Mesenchymal stem cell (in vitro differentiated cells and primary cell): ENCODE results near the gene SLC2A1.
A peak's percentile ranks its signal among the peaks of the same experiment; 100 is the strongest.

Source experiments
- DNase-seq: peaks from one replicate; pipeline ENCODE4 v3.0.0-alpha.2; 2013
- H2AFZ ChIP-seq: one replicate; pipeline ENCODE4 v1.6.1; 2013; ENCODE audit warnings: low read depth, mild to moderate bottlenecking, control low read depth, inconsistent platforms, low read length, moderate library complexity
- H2AK5ac ChIP-seq: 2 replicates; pipeline ENCODE4 v1.6.1; 2013; ENCODE audit warnings: low read length, moderate library complexity, mild to moderate bottlenecking, inconsistent platforms; ENCODE audit not compliant: severe bottlenecking
- H2BK120ac ChIP-seq: one replicate; pipeline ENCODE4 v1.6.1; 2013; ENCODE audit warnings: low read depth, mild to moderate bottlenecking, inconsistent platforms, low read length, moderate library complexity
- H2BK12ac ChIP-seq, 2 experiments: one replicate each; pipeline ENCODE4 v1.6.1; 2013; ENCODE audit warnings: inconsistent platforms in 2 of 2, low read length in 2 of 2, mild to moderate bottlenecking in 2 of 2, moderate library complexity in 2 of 2, control low read depth in 1 of 2
- H2BK15ac ChIP-seq: one replicate; pipeline ENCODE4 v1.6.1; 2013; ENCODE audit warnings: mild to moderate bottlenecking, low read depth, inconsistent platforms; ENCODE audit not compliant: poor library complexity, severe bottlenecking
- H2BK5ac ChIP-seq: 2 replicates; pipeline ENCODE4 v1.6.1; 2013; ENCODE audit warnings: low read depth, mild to moderate bottlenecking, low read length, control low read depth, inconsistent platforms; ENCODE audit not compliant: poor library complexity, severe bottlenecking
- H3K14ac ChIP-seq, 2 experiments: one replicate each; pipeline ENCODE4 v1.6.1; 2013; ENCODE audit warnings: inconsistent platforms in 2 of 2, low read length in 2 of 2, control low read depth in 1 of 2, mild to moderate bottlenecking in 1 of 2, moderate library complexity in 1 of 2
- H3K18ac ChIP-seq, 2 experiments: one replicate each; pipeline ENCODE4 v1.6.1; 2013; ENCODE audit warnings: inconsistent platforms in 2 of 2, low read length in 2 of 2, control low read depth in 1 of 2, low read depth in 1 of 2, mild to moderate bottlenecking in 1 of 2
- H3K23ac ChIP-seq, 2 experiments: one replicate each; pipeline ENCODE4 v1.6.1; 2013; ENCODE audit warnings: inconsistent platforms in 2 of 2, low read length in 2 of 2, mild to moderate bottlenecking in 2 of 2, moderate library complexity in 2 of 2, control low read depth in 1 of 2
- H3K27ac ChIP-seq: 2 replicates; pipeline ENCODE4 v1.5.1; 2013; ENCODE audit warnings: mild to moderate bottlenecking, moderate library complexity, low read length, control low read depth, inconsistent platforms; ENCODE audit not compliant: poor library complexity, severe bottlenecking
- H3K27me3 ChIP-seq, 2 experiments: 2 replicates each; pipeline versions ENCODE4 v1.6.1 to v1.7.0; 2013; ENCODE audit warnings: low read length in 2 of 2, mild to moderate bottlenecking in 2 of 2, moderate library complexity in 2 of 2, control low read depth in 1 of 2, inconsistent platforms in 1 of 2; ENCODE audit not compliant: control insufficient read depth in 1 of 2, insufficient read depth in 1 of 2
- H3K36me3 ChIP-seq, 2 experiments: 2 replicates each; pipeline versions ENCODE4 v1.6.1 to v1.7.0; 2013; ENCODE audit warnings: low read length in 2 of 2, control low read depth in 1 of 2, inconsistent platforms in 1 of 2, low read depth in 1 of 2, mild to moderate bottlenecking in 1 of 2; ENCODE audit not compliant: insufficient read depth in 2 of 2, control insufficient read depth in 1 of 2
- H3K4ac ChIP-seq, 2 experiments: one replicate each; pipeline ENCODE4 v1.6.1; 2013; ENCODE audit warnings: inconsistent platforms in 2 of 2, low read length in 2 of 2, mild to moderate bottlenecking in 2 of 2, moderate library complexity in 2 of 2, control low read depth in 1 of 2, low read depth in 1 of 2
- H3K4me1 ChIP-seq: 2 replicates; pipeline ENCODE4 v1.6.1; 2013; ENCODE audit warnings: low read depth, low read length, control low read depth; ENCODE audit not compliant: control insufficient read depth, insufficient read depth
- H3K4me2 ChIP-seq: 2 replicates; pipeline ENCODE4 v1.6.1; 2013; ENCODE audit warnings: low read length, mild to moderate bottlenecking, inconsistent platforms; ENCODE audit not compliant: poor library complexity, severe bottlenecking
- H3K4me3 ChIP-seq, 2 experiments: 2 replicates each; pipeline versions ENCODE4 v1.5.1 to v1.7.0; 2013; ENCODE audit warnings: low read length in 2 of 2, mild to moderate bottlenecking in 2 of 2, control low read depth in 1 of 2, low read depth in 1 of 2; ENCODE audit not compliant: insufficient read depth in 1 of 2
- H3K79me1 ChIP-seq: replicated peaks from 2 replicates; pipeline ENCODE4 v1.6.1; 2013; ENCODE audit warnings: mild to moderate bottlenecking, control low read depth, low read length, inconsistent platforms; ENCODE audit not compliant: poor library complexity, severe bottlenecking
- H3K9ac ChIP-seq: 2 replicates; pipeline ENCODE4 v1.7.0; 2013; ENCODE audit warnings: mild to moderate bottlenecking, low read length, moderate library complexity
- H3K9me3 ChIP-seq: 2 replicates; pipeline ENCODE4 v1.7.0; 2013; ENCODE audit warnings: mild to moderate bottlenecking, low read length; ENCODE audit not compliant: control insufficient read depth
- H4K8ac ChIP-seq: one replicate; pipeline ENCODE4 v1.6.1; 2013; ENCODE audit warnings: inconsistent platforms, mild to moderate bottlenecking, low read length, moderate library complexity
- H4K91ac ChIP-seq: one replicate; pipeline ENCODE4 v1.6.1; 2013; ENCODE audit warnings: mild to moderate bottlenecking, low read length, inconsistent platforms
- WGBS: methylation state at CpG from one replicate; pipeline ENCODE4 v1.1.7; 2013; ENCODE audit warnings: mixed read lengths; 5-methylcytosine and 5-hydroxymethylcytosine counted together

The SLC2A1 gene

GRCh38 chr1:42962641-42963377, 4.1 kb upstream of the SLC2A1 start:
- peak overlapping the region; percentile 69 to 93 for H2BK12ac ChIP-seq
- peaks cover 9% of the 10 kb centered on the region for H3K79me1 ChIP-seq
- H2BK120ac ChIP-seq = peak overlapping the region; percentile 37
- H3K36me3 ChIP-seq = no peaks in the 10 kb centered on the region
- peak overlapping the region; percentile 42 for H3K9ac ChIP-seq
- H2AFZ ChIP-seq = peak overlapping the region; percentile 3
- H2BK15ac ChIP-seq = peak overlapping the region; percentile 89
- H3K4ac ChIP-seq = peak overlapping the region; percentile 20 to 92
- H2BK5ac ChIP-seq = peak overlapping the region; percentile 0
- H3K9me3 ChIP-seq = no peaks in the 10 kb centered on the region
- H2AK5ac ChIP-seq = peak overlapping the region; percentile 94
- peak overlapping the region in 1 of 2 experiments; percentile 22 for H3K4me3 ChIP-seq
- H3K14ac ChIP-seq = no peak overlapping the region
- peak overlapping the region; percentile 89 for H4K91ac ChIP-seq
- 29% methylated on average over 13 of the region's 13 CpGs for WGBS
- H3K4me2 ChIP-seq = no peak overlapping the region
- H3K27ac ChIP-seq = peak overlapping the region; percentile 27
- H3K4me1 ChIP-seq = peaks cover 26% of the 10 kb centered on the region
- DNase-seq = peak; percentile 70
- no peak overlapping the region for H3K23ac ChIP-seq
- H3K18ac ChIP-seq = peak overlapping the region; percentile 61 to 69
- peaks cover 0 to 7% of the 10 kb centered on the region in 2 experiments for H3K27me3 ChIP-seq
- H4K8ac ChIP-seq = peak overlapping the region; percentile 12

GRCh38 chr1:42961312-42962091, 2.8 kb upstream of the SLC2A1 start:
- Histone ChIP-seq H3K27me3 (peaks cover 0 to 7% of the 10 kb centered on the region in 2 experiments), H4K8ac (peak overlapping the region; percentile 83), H3K4me1 (peaks cover 26% of the 10 kb centered on the region), H3K36me3 (no peaks in the 10 kb centered on the region), H2BK15ac (peak overlapping the region; percentile 15), H4K91ac (peak overlapping the region; percentile 18), H2BK120ac (no peak overlapping the region), H3K4me3 (no peak overlapping the region), H2AK5ac (peak overlapping the region; percentile 79), H3K9ac (no peak overlapping the region), H3K4ac (peak overlapping the region; percentile 60 to 90), H3K79me1 (peaks cover 9% of the 10 kb centered on the region), H3K14ac (no peak overlapping the region), H2BK12ac (peak overlapping the region; percentile 75 to 98), H2BK5ac (no peak overlapping the region), H3K9me3 (no peaks in the 10 kb centered on the region), H3K18ac (peak overlapping the region; percentile 69 to 78), H2AFZ (no peak overlapping the region), H3K23ac (no peak overlapping the region), H3K4me2 (no peak overlapping the region), H3K27ac (no peak overlapping the region)
- DNase-seq = peak; percentile 79
- WGBS = 59% methylated on average over 6 of the region's 6 CpGs

DNA sequence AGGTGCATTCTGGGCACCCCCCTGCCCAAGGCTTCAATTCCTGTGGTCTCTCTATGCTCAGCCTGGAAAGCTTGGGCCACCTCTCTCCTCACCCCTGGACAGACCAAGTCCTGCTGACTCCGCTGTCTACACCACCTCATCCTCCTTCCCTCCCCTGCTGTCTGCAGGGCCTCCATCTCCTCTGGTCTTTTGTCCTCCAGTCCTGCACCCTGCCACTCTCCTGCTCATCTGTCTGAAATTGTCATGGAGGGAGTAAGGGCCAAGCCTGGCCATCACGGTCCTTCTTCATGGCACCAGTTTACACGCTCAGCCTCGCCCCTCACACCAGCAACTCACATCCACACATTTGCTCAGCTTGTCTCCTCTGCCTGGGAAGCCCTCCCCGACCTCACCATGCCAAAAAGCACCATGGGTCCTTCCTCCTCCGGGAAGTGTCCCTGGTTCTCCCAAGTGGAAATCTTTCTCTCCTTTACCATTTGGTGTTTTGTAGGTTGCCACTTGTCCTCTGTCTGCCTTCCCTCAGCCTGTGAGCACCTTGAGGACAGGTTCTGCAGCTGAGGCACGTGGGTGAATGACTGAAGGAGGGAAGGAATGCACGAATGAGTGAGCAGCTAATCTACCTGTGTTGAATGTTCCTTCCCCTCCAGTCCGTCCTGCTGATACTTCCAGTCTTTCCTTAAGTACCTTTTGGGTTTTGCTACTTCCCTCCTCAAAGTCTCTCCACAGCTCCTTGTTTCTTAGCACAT, 2.1 kb upstream of the SLC2A1 start:
- H2BK12ac ChIP-seq = peak overlapping the region; percentile 75 to 98
- peak overlapping the region in 1 of 2 experiments; percentile 67 for H3K23ac ChIP-seq
- H2BK15ac ChIP-seq = peak overlapping the region; percentile 15
- peak overlapping the region; percentile 63 for H4K91ac ChIP-seq
- H3K9ac ChIP-seq = no peak overlapping the region
- peak overlapping the region; percentile 82 for H2AK5ac ChIP-seq
- no peak overlapping the region for H2AFZ ChIP-seq
- H3K27me3 ChIP-seq = peaks cover 0 to 7% of the 10 kb centered on the region in 2 experiments
- no peak overlapping the region for H2BK5ac ChIP-seq
- H3K79me1 ChIP-seq = peaks cover 9% of the 10 kb centered on the region
- peaks cover 25% of the 10 kb centered on the region for H3K4me1 ChIP-seq
- H3K4ac ChIP-seq = peak overlapping the region; percentile 60 to 90
- no peak overlapping the region for H3K4me3 ChIP-seq
- peak overlapping the region; percentile 11 to 78 for H3K18ac ChIP-seq
- H4K8ac ChIP-seq = no peak overlapping the region
- 86% methylated on average over 9 of the region's 9 CpGs for WGBS
- H3K14ac ChIP-seq = peak overlapping the region in 1 of 2 experiments; percentile 51
- no peak for DNase-seq
- H2BK120ac ChIP-seq = no peak overlapping the region
- H3K9me3 ChIP-seq = no peaks in the 10 kb centered on the region
- H3K36me3 ChIP-seq = no peaks in the 10 kb centered on the region
- H3K27ac ChIP-seq = no peak overlapping the region
- no peak overlapping the region for H3K4me2 ChIP-seq

- H3K9ac ChIP-seq = peak overlapping the region; percentile 90
- 81% methylated on average over 1 of the region's 1 CpG for WGBS
- H3K4ac ChIP-seq = no peak overlapping the region
- peak overlapping the region; percentile 82 for H2AK5ac ChIP-seq
- H2BK15ac ChIP-seq = no peak overlapping the region
- no peak overlapping the region for H2BK12ac ChIP-seq
- H3K79me1 ChIP-seq = peaks cover 9% of the 10 kb centered on the region
- H3K4me1 ChIP-seq = peaks cover 29% of the 10 kb centered on the region
- no peak overlapping the region for H4K8ac ChIP-seq
- H2AFZ ChIP-seq = no peak overlapping the region
- DNase-seq = no peak
- no peaks in the 10 kb centered on the region for H3K36me3 ChIP-seq
- H3K27me3 ChIP-seq = peaks cover 0 to 7% of the 10 kb centered on the region in 2 experiments
- no peak overlapping the region for H2BK5ac ChIP-seq
- H4K91ac ChIP-seq = no peak overlapping the region
- no peak overlapping the region for H3K27ac ChIP-seq
- H3K4me2 ChIP-seq = no peak overlapping the region
- no peak overlapping the region for H3K18ac ChIP-seq
- no peak overlapping the region for H2BK120ac ChIP-seq
- no peak overlapping the region for H3K14ac ChIP-seq
- no peak overlapping the region for H3K23ac ChIP-seq
- H3K4me3 ChIP-seq = peak overlapping the region in 1 of 2 experiments; percentile 91
- no peaks in the 10 kb centered on the region for H3K9me3 ChIP-seq
Measured at GRCh38 chr1:42960122-42960390, 1.4 kb upstream of the SLC2A1 start.
